SU-DHL-6 (cell line): Measurements from ENCODE around the gene ACER1.

ENCODE experiments used
- H2AFZ ChIP-seq: fragments of 200-600 bp; sonication (generic); 2 replicates; pipeline ENCODE4 v1.6.1; 2014; ENCODE audit warnings: low read depth, mild to moderate bottlenecking, moderate library complexity, mixed read lengths, antibody characterized with exemption, low read length; ENCODE audit not compliant: severe bottlenecking
- H3F3A ChIP-seq: fragments of 200-600 bp; shearing (Covaris generic); 2 replicates; pipeline ENCODE4 v1.6.0; 2016; ENCODE audit warnings: antibody characterized with exemption, mild to moderate bottlenecking; ENCODE audit not compliant: insufficient read depth
- H3K27ac ChIP-seq: fragments of 200-600 bp; sonication (generic); 2 replicates; pipeline ENCODE4 v1.5.1; 2016; ENCODE audit warnings: low read depth, mild to moderate bottlenecking, low read length, moderate library complexity, mixed read lengths
- H3K27me3 ChIP-seq: fragments of 200-600 bp; sonication (generic), shearing (Covaris generic); 2 replicates; pipeline ENCODE4 v1.6.0; 2014; ENCODE audit warnings: mild to moderate bottlenecking, low read length
- H3K36me3 ChIP-seq: fragments of 200-600 bp; sonication (generic); 2 replicates; pipeline ENCODE4 v1.6.1; 2014; ENCODE audit warnings: mild to moderate bottlenecking, low read length, mixed read lengths
- H3K4me2 ChIP-seq: fragments of 300-600, 200-600 bp; shearing (Covaris generic), sonication (generic); 2 replicates; pipeline ENCODE4 v1.6.0; 2014; ENCODE audit warnings: low read length, low read depth, mild to moderate bottlenecking; ENCODE audit not compliant: poor library complexity, severe bottlenecking
- H3K4me3 ChIP-seq: fragments of 200-600 bp; sonication (generic); 2 replicates; pipeline ENCODE4 v1.5.1; 2014; ENCODE audit warnings: antibody characterized with exemption, low read length, mild to moderate bottlenecking, mixed read lengths; ENCODE audit not compliant: insufficient read depth, poor library complexity, severe bottlenecking
- H3K79me2 ChIP-seq: fragments of 200-600 bp; sonication (generic); 2 replicates; pipeline ENCODE4 v1.6.1; 2014; ENCODE audit warnings: mild to moderate bottlenecking, low read length, moderate library complexity; ENCODE audit not compliant: insufficient read depth
- H3K9ac ChIP-seq: fragments of 200-600 bp; sonication (generic); 2 replicates; pipeline ENCODE4 v1.7.0; 2014; ENCODE audit warnings: mild to moderate bottlenecking, low read length
- H3K9me2 ChIP-seq: fragments of 200-600 bp; sonication (generic); replicated peaks from 2 replicates; pipeline ENCODE4 v1.6.1; 2014; ENCODE audit warnings: low read length; ENCODE audit not compliant: insufficient read depth
- H3K9me3 ChIP-seq: fragments of 200-600 bp; sonication (generic); 2 replicates; pipeline ENCODE4 v1.6.1; 2014; ENCODE audit warnings: low read length, mixed read lengths; ENCODE audit not compliant: insufficient read depth
- H4K20me1 ChIP-seq: fragments of 200-600 bp; sonication (generic); 2 replicates; pipeline ENCODE4 v1.6.1; 2014; ENCODE audit warnings: low read depth, mild to moderate bottlenecking, antibody characterized with exemption, low read length, moderate library complexity, mixed read lengths
- EZH2phosphoT487 ChIP-seq: fragments of 200-600 bp; sonication (generic), shearing (Covaris generic); conservative IDR thresholded peaks from 2 replicates; pipeline ENCODE4 v1.6.1; 2018; ENCODE audit warnings: mild to moderate bottlenecking, antibody characterized with exemption, low read length, moderate library complexity, mixed read lengths
- TF ChIP-seq, protein P1 (sequence below): fragments of 200-600 bp; sonication (generic); IDR thresholded peaks from one replicate; pipeline ENCODE4 v1.5.1; 2017; ENCODE audit warnings: antibody characterized with exemption, mild to moderate bottlenecking, low read length, moderate library complexity; ENCODE audit not compliant: insufficient read depth, poor library complexity, severe bottlenecking

ACER1 gene

DNA sequence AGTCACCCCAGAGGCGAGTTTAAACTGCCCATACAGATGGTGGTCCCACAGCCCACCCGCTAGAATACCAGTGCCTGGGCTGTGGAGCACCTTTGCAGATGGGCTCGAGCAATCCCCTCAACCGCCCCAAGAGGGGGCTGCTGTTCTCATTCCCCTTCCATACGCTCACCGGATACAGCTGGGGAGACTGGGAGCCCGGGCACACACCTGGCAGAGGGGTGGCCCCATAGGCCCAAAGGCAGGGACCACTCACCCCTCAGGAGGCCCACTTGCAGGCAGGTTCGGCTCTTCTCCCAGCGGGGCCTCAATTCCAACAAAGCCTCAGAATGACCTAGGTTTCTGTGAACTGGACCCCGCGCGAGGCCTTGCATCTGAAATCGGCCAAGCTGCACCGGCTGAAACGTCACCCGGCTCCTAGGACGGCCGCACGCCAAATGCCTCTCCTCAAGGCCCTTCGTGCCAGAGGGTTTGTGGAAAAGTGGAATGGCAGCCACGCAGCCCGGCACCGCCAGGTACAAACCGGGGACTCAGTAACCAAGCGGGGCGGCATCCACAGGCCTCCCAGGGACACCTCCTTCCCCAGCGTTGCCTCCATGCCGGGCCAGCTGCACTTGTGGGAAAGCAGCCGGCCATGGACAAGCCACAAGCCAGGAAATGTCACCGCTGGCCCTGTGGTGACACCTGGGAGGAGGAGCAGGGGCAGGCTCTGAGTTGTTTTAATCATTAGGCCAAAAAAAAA, 72.3 kb downstream of the ACER1 start:
- H3K36me3 ChIP-seq, result no peaks in the 10 kb centered on the region
- no peak overlapping the region for H3K4me2 ChIP-seq
- H3K79me2 ChIP-seq, result peaks cover 37% of the 10 kb centered on the region
- H4K20me1 ChIP-seq, result peaks cover 3% of the 10 kb centered on the region; the same call in 1 of the 2 replicates
- H3K9me2 ChIP-seq, result no peaks in the 10 kb centered on the region
- TF ChIP-seq EZH2phosphoT487, result no peak
- TF ChIP-seq, protein P1, sequence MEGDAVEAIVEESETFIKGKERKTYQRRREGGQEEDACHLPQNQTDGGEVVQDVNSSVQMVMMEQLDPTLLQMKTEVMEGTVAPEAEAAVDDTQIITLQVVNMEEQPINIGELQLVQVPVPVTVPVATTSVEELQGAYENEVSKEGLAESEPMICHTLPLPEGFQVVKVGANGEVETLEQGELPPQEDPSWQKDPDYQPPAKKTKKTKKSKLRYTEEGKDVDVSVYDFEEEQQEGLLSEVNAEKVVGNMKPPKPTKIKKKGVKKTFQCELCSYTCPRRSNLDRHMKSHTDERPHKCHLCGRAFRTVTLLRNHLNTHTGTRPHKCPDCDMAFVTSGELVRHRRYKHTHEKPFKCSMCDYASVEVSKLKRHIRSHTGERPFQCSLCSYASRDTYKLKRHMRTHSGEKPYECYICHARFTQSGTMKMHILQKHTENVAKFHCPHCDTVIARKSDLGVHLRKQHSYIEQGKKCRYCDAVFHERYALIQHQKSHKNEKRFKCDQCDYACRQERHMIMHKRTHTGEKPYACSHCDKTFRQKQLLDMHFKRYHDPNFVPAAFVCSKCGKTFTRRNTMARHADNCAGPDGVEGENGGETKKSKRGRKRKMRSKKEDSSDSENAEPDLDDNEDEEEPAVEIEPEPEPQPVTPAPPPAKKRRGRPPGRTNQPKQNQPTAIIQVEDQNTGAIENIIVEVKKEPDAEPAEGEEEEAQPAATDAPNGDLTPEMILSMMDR, result no peak
- no peak overlapping the region for H3K27ac ChIP-seq
- 0 out of 2 replicates have a peak, but pooled peaks cover 5% of the 10 kb centered on the region for H3F3A ChIP-seq
- no peaks in the 10 kb centered on the region for H3K9me3 ChIP-seq
- H2AFZ ChIP-seq, result no peak overlapping the region
- no peak overlapping the region for H3K9ac ChIP-seq
- no peak overlapping the region for H3K4me3 ChIP-seq
- H3K27me3 ChIP-seq, result no peaks in the 10 kb centered on the region

DNA sequence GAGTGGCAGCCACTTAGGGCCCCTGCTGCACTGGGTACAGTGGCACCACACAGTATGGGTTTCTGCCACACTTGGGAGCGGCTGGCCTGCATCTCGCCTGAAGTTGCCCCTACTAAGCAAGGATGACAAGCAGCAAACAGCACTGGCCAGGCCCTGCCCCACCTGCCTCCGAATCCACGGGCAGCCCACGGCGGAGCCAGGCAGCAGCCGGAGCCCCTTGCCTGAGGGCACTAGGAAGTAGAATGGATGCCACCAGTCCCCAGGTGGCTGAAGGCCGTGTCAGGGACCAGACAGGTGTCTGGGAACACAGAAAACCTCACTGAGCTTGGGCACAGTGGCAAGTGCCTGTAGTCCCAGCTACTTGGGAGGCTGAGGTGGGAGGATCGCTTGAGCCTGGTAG, 73.0 kb downstream of the ACER1 start:
- H3K79me2 ChIP-seq, result peaks cover 38% of the 10 kb centered on the region
- no peaks in the 10 kb centered on the region for H3K36me3 ChIP-seq
- peaks cover 3% of the 10 kb centered on the region; the same call in 1 of the 2 replicates for H4K20me1 ChIP-seq

DNA sequence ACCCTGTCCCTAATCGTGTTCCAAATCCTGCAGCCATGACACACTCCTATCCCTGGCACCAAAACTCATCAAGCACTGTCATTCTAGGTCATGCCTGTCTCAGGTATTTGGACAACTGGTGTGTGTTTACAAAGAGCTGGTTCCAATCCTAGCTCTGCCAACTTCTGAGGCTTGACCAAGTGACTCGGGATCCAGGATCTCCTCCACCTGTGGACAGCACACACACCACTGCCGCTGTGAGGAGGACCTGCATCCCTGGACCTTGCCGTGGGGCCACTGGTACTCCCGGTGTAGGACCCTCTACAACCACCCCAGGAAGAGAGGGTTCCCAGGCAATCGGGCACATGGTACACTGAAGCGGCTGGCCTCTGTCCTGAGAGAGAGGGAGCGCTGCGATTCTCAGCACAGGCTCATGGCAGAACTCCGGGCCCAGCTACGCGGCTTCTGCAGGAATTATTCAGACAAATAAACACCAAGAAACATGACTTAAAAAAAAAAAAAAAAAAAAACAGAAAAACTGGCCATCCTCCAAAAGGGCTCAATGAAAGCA, 74.0 kb downstream of the ACER1 start:
- Histone ChIP-seq H3K4me3 (no peak overlapping the region), H3F3A (0 out of 2 replicates have a peak, but pooled peaks cover 5% of the 10 kb centered on the region), H3K27ac (no peak overlapping the region), H3K4me2 (no peak overlapping the region), H2AFZ (no peak overlapping the region), H4K20me1 (peaks cover 3% of the 10 kb centered on the region; the same call in 1 of the 2 replicates), H3K36me3 (no peaks in the 10 kb centered on the region; the same call in 1 of the 2 replicates), H3K9me2 (no peaks in the 10 kb centered on the region), H3K9me3 (no peaks in the 10 kb centered on the region), H3K79me2 (peaks cover 48% of the 10 kb centered on the region), H3K27me3 (no peaks in the 10 kb centered on the region), H3K9ac (no peak overlapping the region)
- TF ChIP-seq EZH2phosphoT487, result no peak
- TF ChIP-seq, protein P1, result no peak

More for the DNA sequence above, 73.0 kb downstream of the ACER1 start:
- Histone ChIP-seq H3K9ac (no peak overlapping the region), H3K4me2 (no peak overlapping the region), H3K9me3 (no peaks in the 10 kb centered on the region), H3K9me2 (no peaks in the 10 kb centered on the region), H3K27ac (no peak overlapping the region), H3F3A (0 out of 2 replicates have a peak, but pooled peaks cover 5% of the 10 kb centered on the region), H3K27me3 (no peaks in the 10 kb centered on the region), H3K4me3 (no peak overlapping the region), H2AFZ (no peak overlapping the region)
- no peak for TF ChIP-seq EZH2phosphoT487
- TF ChIP-seq, protein P1, result no peak
